ENCODE results near the gene CLEC1A.

- TF ChIP-seq SUZ12 (IDR thresholded peaks at IDR 0.05; ENCODE audit: extremely low read depth, insufficient read depth, insufficient read length): no peak
- TF ChIP-seq ZNF274 (IDR thresholded peaks at IDR 0.05; ENCODE audit: low read depth, low read length): no peak
- TF ChIP-seq YY1 (IDR thresholded peaks at IDR 0.05; ENCODE audit: insufficient read depth, insufficient read length): no peak
Measured at GRCh38 chr12:10067942-10068341, 30.8 kb downstream of the CLEC1A start.
